WTC11 (cell line): ENCODE data around the gene ACOX2. TPM values are rescaled to one million over a fixed set of nuclear protein-coding genes. Genes with fewer than 3 reads are reported as not detected.

Experiments
- ATAC-seq: fragments of 200-7000 bp; cut with Tn5 transposase; 2 replicates; pipeline ENCODE4 v1.10.0; 2021; ENCODE audit warnings: mild to moderate bottlenecking, moderate library complexity
- CTCF ChIA-PET: fragments of 300-600 bp; sonication (Branson Sonifier 250); formaldehyde crosslinking; loops from one replicate; lab custom pipeline; 2021; ENCODE audit warnings: antibody characterized with exemption; lab: Charles Lee
- POLR2A ChIA-PET: fragments of 350-600 bp; sonication (Branson Sonifier 250); formaldehyde crosslinking; loops from one replicate; lab custom pipeline; 2021; ENCODE audit warnings: antibody characterized with exemption; lab: Charles Lee
- DNase-seq: peaks from one replicate; pipeline ENCODE4 v3.0.0; 2021; ENCODE audit warnings: low spot score
- H3K27ac Mint-ChIP-seq: 2 replicates; pipeline ENCODE4 v1.8.0; 2021; ENCODE audit warnings: mixed read lengths
- H3K27me3 Mint-ChIP-seq: 2 replicates; pipeline ENCODE4 v1.8.0; 2021; ENCODE audit warnings: low read depth, mild to moderate bottlenecking, moderate library complexity, mixed read lengths
- H3K36me3 Mint-ChIP-seq: 2 replicates; pipeline ENCODE4 v1.8.0; 2021; ENCODE audit warnings: mixed read lengths
- H3K4me1 Mint-ChIP-seq: 2 replicates; pipeline ENCODE4 v1.8.0; 2022; ENCODE audit warnings: mixed read lengths
- H3K4me3 Mint-ChIP-seq: 2 replicates; pipeline ENCODE4 v1.8.0; 2021; ENCODE audit warnings: mild to moderate bottlenecking, moderate library complexity, mixed read lengths
- H3K9me3 Mint-ChIP-seq: 2 replicates; pipeline ENCODE4 v1.8.0; 2021; ENCODE audit warnings: mixed read lengths
- ATF1 ChIP-seq: sonication (generic); formaldehyde crosslinking; IDR thresholded peaks from 2 replicates; pipeline ENCODE4 v1.8.1; 2023; ENCODE audit warnings: mild to moderate bottlenecking, moderate library complexity, missing genetic modification reagents
- CDX4 ChIP-seq: fragments of 250-450 bp; sonication (Bioruptor Pico); IDR thresholded peaks from 2 replicates; pipeline ENCODE4 v1.9.0; 2021; ENCODE audit warnings: moderate library complexity, mild to moderate bottlenecking, inconsistent platforms, borderline replicate concordance
- ELF4 ChIP-seq: sonication (generic); formaldehyde crosslinking; IDR thresholded peaks from 2 replicates; pipeline ENCODE4 v1.8.1; 2022; ENCODE audit warnings: low read depth, mild to moderate bottlenecking, moderate library complexity, missing genetic modification reagents
- GRHL2 ChIP-seq: fragments of 250-450 bp; sonication (Bioruptor Pico); IDR thresholded peaks from 2 replicates; pipeline ENCODE4 v1.8.0; 2022; ENCODE audit warnings: mild to moderate bottlenecking, moderate library complexity; ENCODE audit not compliant: insufficient replicate concordance, severe bottlenecking
- GTF2I ChIP-seq: fragments of 250-450 bp; sonication (Bioruptor Pico); conservative IDR thresholded peaks from 2 replicates; pipeline ENCODE4 v1.4.0; 2021; ENCODE audit warnings: mild to moderate bottlenecking
- HMGXB4 ChIP-seq: sonication (generic); formaldehyde crosslinking; IDR thresholded peaks from 2 replicates; pipeline ENCODE4 v1.8.1; 2023; ENCODE audit warnings: mild to moderate bottlenecking, moderate library complexity, missing genetic modification reagents
- IRF2 ChIP-seq: sonication (generic); formaldehyde crosslinking; IDR thresholded peaks from 2 replicates; pipeline ENCODE4 v1.8.0; 2022; ENCODE audit warnings: low read depth, missing genetic modification reagents, borderline replicate concordance
- KAT7 ChIP-seq: sonication (generic); formaldehyde crosslinking; IDR thresholded peaks from 2 replicates; pipeline ENCODE4 v1.8.1; 2023; ENCODE audit warnings: missing genetic modification reagents, mild to moderate bottlenecking, borderline replicate concordance
- MXD4 ChIP-seq: fragments of 250-450 bp; sonication (Bioruptor Pico); IDR thresholded peaks from 2 replicates; pipeline ENCODE4 v1.8.0; 2021; ENCODE audit warnings: mild to moderate bottlenecking, moderate library complexity, borderline replicate concordance
- MYBL2 ChIP-seq: sonication (generic); formaldehyde crosslinking; IDR thresholded peaks from 2 replicates; pipeline ENCODE4 v1.8.1; 2023; ENCODE audit warnings: mild to moderate bottlenecking, moderate library complexity, missing genetic modification reagents
- NR2C2 ChIP-seq: sonication (generic); formaldehyde crosslinking; IDR thresholded peaks from 2 replicates; pipeline ENCODE4 v1.8.0; 2022; ENCODE audit warnings: mild to moderate bottlenecking, missing genetic modification reagents
- PREB ChIP-seq: sonication (generic); formaldehyde crosslinking; IDR thresholded peaks from 2 replicates; pipeline ENCODE4 v1.8.1; 2022; ENCODE audit warnings: mild to moderate bottlenecking, missing genetic modification reagents, moderate library complexity, borderline replicate concordance
- RORB ChIP-seq: fragments of 250-450 bp; sonication (Bioruptor Pico); IDR thresholded peaks from 2 replicates; pipeline ENCODE4 v1.9.0; 2021; ENCODE audit warnings: mild to moderate bottlenecking
- STAT6 ChIP-seq: sonication (generic); formaldehyde crosslinking; conservative IDR thresholded peaks from 2 replicates; pipeline ENCODE4 v1.8.1; 2023; ENCODE audit warnings: mild to moderate bottlenecking, low read depth, missing genetic modification reagents, moderate library complexity
- TCF7 ChIP-seq: sonication (generic); formaldehyde crosslinking; IDR thresholded peaks from 2 replicates; pipeline ENCODE4 v1.8.0; 2022; ENCODE audit warnings: mild to moderate bottlenecking, low read depth, missing genetic modification reagents, moderate library complexity
- USF1 ChIP-seq: sonication (generic); formaldehyde crosslinking; IDR thresholded peaks from 2 replicates; pipeline ENCODE4 v1.8.0; 2022; ENCODE audit warnings: mild to moderate bottlenecking, missing genetic modification reagents
- ZBTB21 ChIP-seq: sonication (generic); formaldehyde crosslinking; IDR thresholded peaks from 2 replicates; pipeline ENCODE4 v1.8.1; 2023; ENCODE audit warnings: mild to moderate bottlenecking, missing genetic modification reagents, borderline replicate concordance
- ZNF263 ChIP-seq: sonication (generic); formaldehyde crosslinking; IDR thresholded peaks from 2 replicates; pipeline ENCODE4 v1.8.1; 2022; ENCODE audit warnings: low read depth, mild to moderate bottlenecking, moderate library complexity, missing genetic modification reagents
- ZNF317 ChIP-seq: sonication (generic); formaldehyde crosslinking; IDR thresholded peaks from 2 replicates; pipeline ENCODE4 v1.8.1; 2023; ENCODE audit warnings: low read depth, mild to moderate bottlenecking, moderate library complexity, missing genetic modification reagents, borderline replicate concordance
- ZNF396 ChIP-seq: fragments of 250-450 bp; sonication (Bioruptor Pico); IDR thresholded peaks from 2 replicates; pipeline ENCODE4 v1.8.0; 2021; ENCODE audit warnings: mild to moderate bottlenecking, moderate library complexity, borderline replicate concordance
- ZNF532 ChIP-seq: fragments of 250-450 bp; sonication (Bioruptor Pico); IDR thresholded peaks from 2 replicates; pipeline ENCODE4 v1.9.0; 2021; ENCODE audit warnings: mild to moderate bottlenecking, borderline replicate concordance
- total RNA-seq: library from RNA; stranded (reverse); gene quantifications from 3 replicates; pipeline ENCODE4 v1.2.3, GENCODE V29; 2021

The ACOX2 gene
- total RNA-seq, 1 experiment from 2014 or later: 1.1 TPM

GRCh38 chr3:58474967-58475578 lies 61.9 kb downstream of the ACOX2 start:
- no peak overlapping the region for H3K27ac Mint-ChIP-seq
- no peaks in the 10 kb centered on the region; the same call in 1 of the 2 replicates for H3K9me3 Mint-ChIP-seq
- no peaks in the 10 kb centered on the region for H3K27me3 Mint-ChIP-seq
- ChIA-PET CTCF (interaction anchor here (1.2 kb wide), 1 partner anchor 52 kb away, joined by 4 read pairs; no protein-coding TSS in a partner anchor), POLR2A (no interaction called here)
- DNase-seq (no peak), ATAC-seq (no peak)
- H3K4me1 Mint-ChIP-seq: peaks cover 29% of the 10 kb centered on the region
- TF ChIP-seq NR2C2 (CRISPR knock-in tag): no peak
- no peak for TF ChIP-seq KAT7 (CRISPR knock-in tag)
- no peak for TF ChIP-seq STAT6 (CRISPR knock-in tag)
- TF ChIP-seq MXD4 (CRISPR knock-in tag): no peak
- no peak for TF ChIP-seq GRHL2 (CRISPR knock-in tag)
- TF ChIP-seq ZBTB21 (CRISPR knock-in tag): no peak
- TF ChIP-seq ZNF263 (CRISPR knock-in tag): no peak
- no peak for TF ChIP-seq RORB (CRISPR knock-in tag)
- no peak for TF ChIP-seq PREB (CRISPR knock-in tag)
- no peak for TF ChIP-seq CDX4 (CRISPR knock-in tag)
- TF ChIP-seq TCF7 (CRISPR knock-in tag): no peak
- TF ChIP-seq ATF1 (CRISPR knock-in tag): no peak
- TF ChIP-seq ZNF396 (CRISPR knock-in tag): no peak
- no peak for TF ChIP-seq ZNF317 (CRISPR knock-in tag)
- TF ChIP-seq IRF2 (CRISPR knock-in tag): no peak
- no peak for TF ChIP-seq ELF4 (CRISPR knock-in tag)
- H3K4me3 Mint-ChIP-seq: no peak overlapping the region
- H3K36me3 Mint-ChIP-seq: no peaks in the 10 kb centered on the region

- ATAC-seq (0 out of 2 replicates have a peak, but pooled peaks have one; percentile 15), DNase-seq (no peak)
- Mint-ChIP-seq H3K36me3 (no peaks in the 10 kb centered on the region), H3K9me3 (no peaks in the 10 kb centered on the region; the same call in 1 of the 2 replicates), H3K4me3 (no peak overlapping the region), H3K27ac (no peak overlapping the region), H3K4me1 (peaks cover 31% of the 10 kb centered on the region), H3K27me3 (no peaks in the 10 kb centered on the region)
- CTCF ChIA-PET: interaction anchor here (1.0 to 2.9 kb wide), 3 partner anchors 11 to 51 kb away, joined by 4 to 17 read pairs (median 4); partner anchors contain the start of gene KCTD6
- POLR2A ChIA-PET: no interaction called here
- no peak for TF ChIP-seq ZNF532 (CRISPR knock-in tag)
- TF ChIP-seq RORB (CRISPR knock-in tag): no peak
- no peak for TF ChIP-seq MYBL2
- TF ChIP-seq GTF2I: no peak
- TF ChIP-seq USF1 (CRISPR knock-in tag): no peak
- TF ChIP-seq HMGXB4: no peak
Observed at GRCh38 chr3:58474348-58474911, 62.6 kb downstream of the ACOX2 start.
